GM18951 (cell line): ENCODE data around the gene GALNT9.
"Not testable (repeated sequence)": the region's sequence is repeated elsewhere in the genome, so short reads cannot be mapped to it uniquely, and the experiment has no call there.

Source experiments
- POLR2A ChIP-seq: IDR thresholded peaks from 4 replicates; pipeline ENCODE4 v1.6.1; 2011; ENCODE audit warnings: mild to moderate bottlenecking; ENCODE audit not compliant: insufficient read length, insufficient read depth; ENCODE audit errors: extremely low read depth
- in situ Hi-C: fragments of 300-500 bp; cut with MboI; formaldehyde crosslinking; loops from one replicate; pipeline ENCODE4 v1.12.0; 2022; ENCODE audit warnings: low sequenced_read_pairs, mixed read lengths, inconsistent platforms; ENCODE audit not compliant: unreplicated experiment

The GALNT9 gene

DNA sequence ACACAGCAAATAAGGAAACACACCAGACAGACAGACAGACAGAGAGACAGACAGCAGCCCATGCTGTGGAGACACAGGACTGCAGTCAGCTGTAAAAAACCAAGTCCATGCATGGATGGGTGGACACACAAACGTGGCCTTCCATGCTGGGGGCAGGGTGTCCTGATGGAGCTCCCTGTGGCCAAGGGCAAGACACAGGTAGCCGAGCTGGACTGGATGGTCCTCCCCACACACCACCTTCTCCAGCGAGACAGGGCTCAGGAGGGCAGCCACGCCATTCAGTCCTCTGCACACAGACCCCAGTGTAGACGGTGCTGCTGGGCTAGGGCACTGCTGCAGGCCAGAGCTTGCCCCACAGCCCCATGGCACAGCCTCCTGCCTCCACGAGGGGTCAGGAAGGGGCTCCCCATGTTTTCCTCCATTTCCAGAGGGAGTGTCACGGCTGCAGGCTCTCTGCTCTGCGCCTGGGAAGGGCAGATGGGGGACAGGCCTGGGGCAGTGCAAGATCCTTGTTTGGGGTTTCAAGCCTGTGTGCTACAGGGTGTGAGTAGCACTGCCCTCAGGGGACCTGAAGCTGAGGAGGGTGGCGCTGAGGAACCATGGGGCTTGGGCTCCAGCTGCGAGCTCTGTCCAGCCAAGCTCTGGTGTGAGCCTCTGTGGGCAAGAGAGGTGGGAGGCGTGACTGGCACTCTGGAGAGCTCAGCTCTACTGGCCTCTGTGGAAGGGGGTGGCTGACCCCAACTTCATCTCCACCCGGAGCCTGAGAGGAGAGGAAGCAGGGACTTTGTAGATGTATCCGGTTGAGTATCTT lies 67.9 kb downstream of the GALNT9 start:
- in situ Hi-C loops = no loop called here
- TF ChIP-seq POLR2A = no peak

DNA sequence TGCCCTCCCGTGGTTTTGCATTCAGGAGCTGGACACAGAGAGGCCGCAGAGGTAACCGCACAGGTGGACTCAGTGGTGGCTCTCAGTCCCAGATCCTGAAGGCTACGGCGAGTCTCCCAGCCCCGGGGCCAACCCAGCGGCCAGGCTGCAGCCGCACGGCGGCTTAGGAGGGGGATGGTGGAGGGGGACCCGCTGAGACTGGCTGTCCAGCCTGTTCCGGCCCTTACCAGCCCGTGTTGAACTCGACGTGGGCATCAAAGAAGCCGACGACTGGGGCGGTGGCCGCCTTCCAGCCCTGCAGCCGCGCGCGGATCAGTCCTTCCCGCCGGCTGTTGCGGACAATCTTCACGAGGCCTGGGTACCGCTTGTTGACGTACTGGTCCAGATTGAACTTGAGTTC lies 68.7 kb downstream of the GALNT9 start:
- in situ Hi-C loops = no loop called here
- TF ChIP-seq POLR2A = no peak

DNA sequence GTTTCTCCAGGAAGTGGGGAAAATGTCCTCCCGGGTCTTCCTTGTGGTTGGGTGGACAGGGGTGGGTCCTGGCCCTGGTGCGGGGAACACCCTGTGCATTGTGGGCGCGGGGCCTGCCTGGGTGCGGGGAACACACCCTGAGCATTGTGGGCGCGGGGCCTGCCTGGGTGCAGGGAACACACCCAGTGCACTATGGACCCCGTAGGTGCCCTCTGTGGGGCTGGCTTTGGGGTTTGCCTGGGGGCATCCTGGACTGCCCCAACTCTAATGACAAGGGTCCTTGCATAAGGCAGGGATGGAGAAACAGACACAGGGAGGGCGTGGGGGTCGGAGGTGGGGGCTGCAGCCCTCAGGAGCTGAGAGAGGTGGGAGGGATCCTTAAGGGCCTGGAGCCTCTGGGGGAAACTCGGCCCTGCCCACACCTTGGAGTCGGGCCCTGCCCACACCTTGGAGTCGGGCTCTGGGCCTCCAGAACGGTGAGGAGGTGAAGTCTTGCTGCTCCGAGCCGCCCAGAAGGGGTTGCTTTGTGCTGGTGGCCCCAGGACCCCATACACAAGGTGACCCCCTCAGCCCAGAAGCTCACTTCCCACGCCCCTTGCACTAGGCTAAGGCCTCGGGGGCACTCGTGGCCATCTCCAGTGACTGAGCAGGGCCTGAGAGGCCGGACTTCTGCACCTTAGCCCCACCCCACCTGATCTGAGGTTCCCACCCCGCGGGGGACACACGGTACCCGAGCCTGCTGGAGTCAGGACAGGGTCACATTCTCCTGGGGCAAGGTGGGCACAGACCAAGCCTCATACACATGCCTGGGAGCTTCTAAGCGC lies 69.3 kb downstream of the GALNT9 start:
- no peak for TF ChIP-seq POLR2A
- in situ Hi-C loops = no loop called here

DNA sequence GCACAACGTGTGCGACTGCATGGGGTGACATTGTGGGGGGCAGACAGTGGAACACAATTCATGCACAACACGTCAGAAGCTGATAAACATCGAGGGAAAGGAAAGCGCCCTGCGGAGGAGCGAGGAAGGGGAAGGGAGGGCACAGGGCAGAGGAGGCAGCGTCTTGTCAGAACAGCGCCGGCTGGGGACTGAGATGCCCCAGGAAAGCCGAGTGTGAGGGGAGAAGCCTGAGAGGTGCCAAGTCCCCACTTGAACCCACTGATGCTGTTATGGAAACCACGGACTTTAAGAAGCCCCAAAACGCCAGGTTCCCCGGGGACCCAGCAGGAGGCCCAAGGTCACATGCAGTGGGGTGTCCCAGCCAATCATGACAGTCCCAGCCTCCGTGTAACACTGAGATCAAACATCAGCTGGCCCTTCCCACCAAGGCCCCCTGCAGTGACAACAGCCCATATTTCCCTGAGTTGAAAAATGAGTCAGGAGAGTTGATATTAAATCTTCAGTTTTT lies 70.0 kb downstream of the GALNT9 start:
- in situ Hi-C loops = no loop called here
- no peak for TF ChIP-seq POLR2A

DNA sequence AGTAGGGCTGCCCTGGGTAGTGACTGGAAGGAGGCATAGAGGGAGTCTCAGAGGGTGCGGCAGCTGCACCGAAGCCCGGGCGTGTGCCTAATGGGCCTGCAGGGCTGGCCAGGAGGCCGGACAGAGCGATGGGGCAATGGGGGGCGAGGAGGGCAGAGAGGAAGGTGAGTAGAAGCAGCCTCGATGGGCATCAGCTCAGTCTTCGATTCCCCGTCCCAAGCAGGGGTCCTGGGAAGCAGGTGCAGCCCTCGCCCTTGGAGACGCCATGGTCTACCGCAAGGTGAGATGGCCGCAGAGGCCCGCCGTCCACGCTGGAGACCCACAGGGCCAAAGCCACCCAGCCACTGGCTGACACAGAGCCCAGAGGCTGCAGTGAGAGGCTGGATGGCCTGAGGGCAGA lies 70.8 kb downstream of the GALNT9 start:
- TF ChIP-seq POLR2A = no peak
- in situ Hi-C loops = no loop called here

DNA sequence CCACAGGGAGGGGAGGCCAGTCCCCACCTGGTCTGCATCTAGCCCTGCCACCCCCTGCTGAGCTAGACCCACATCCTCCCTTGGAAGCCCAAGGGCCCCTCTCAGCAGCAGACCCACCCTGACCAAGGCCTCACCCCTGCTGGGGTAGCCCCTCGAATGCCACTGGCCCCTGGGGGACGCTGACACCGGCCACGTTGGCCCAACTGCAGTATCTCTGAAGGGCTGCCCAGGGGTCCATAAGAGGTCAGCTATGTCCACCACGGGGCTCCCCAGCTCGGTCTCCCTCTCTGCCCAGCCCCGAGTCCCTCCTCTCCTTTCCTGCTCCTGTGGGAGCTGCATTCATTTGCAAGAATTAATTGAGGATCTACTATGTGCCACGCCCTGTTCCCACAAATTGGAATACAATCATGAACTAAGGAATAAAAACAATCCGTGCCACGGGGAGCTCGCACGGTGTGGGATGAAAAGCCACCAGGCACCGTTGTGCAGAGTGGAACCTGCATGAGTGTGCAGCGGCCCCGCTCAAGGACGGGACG lies 71.4 kb downstream of the GALNT9 start:
- in situ Hi-C loops = no loop called here
- no peak for TF ChIP-seq POLR2A

DNA sequence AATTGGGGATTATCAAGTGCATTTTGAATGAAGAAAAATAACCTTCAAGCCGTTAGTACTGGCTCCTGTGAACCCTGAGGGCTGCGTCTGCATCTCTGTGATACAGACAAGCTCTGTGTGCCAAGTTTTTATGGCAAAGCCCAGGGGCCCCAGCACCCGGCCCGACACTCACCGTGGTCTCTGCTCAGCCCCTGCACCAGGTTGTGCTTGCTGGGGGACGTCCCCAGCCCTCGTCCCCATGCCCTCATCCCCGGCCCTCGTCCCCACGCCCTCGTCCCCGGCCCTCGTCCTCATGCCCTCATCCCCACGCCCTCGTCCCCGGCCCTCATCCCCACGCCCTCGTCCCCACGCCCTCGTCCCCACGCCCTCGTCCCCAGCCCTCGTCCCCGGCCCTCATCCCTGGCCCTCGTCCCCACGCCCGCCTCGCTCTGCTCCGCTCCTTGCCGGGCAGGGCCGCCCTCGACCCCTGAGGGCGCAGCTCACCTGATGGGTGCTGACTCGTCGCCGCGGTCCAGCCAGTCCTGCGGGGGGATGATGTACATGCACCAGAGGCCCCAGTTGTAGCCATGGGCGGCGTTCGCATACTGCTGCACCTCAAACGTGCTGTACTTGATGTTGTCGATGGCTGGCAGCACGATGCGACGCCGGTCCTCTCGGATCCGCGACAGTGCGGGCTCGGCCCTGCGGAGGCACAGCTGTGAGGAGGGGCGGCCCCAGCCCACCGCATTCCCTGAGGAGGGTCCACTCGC lies 72.0 kb downstream of the GALNT9 start:
- in situ Hi-C loops = no loop called here
- TF ChIP-seq POLR2A = no peak

DNA sequence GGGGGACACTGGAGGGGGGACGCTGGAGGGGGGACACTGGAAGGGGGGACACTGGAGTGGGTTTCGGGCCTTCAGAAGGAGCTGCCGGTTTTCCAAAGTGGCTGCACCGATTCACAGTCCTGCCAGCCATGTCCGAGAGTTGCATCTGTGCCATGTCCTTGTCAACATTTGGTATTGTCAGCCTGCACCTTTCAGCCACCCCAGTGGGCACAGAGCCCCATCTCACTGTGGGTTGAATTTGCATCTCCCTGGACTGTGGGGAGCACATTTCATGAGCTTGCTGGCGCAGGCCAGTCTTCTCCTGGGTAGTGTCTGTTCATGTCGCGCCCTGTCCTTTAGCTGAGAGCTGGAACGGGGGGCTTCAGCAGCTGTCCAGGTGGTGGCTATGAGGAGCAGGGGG lies 72.7 kb downstream of the GALNT9 start:
- in situ Hi-C loops = no loop called here
- TF ChIP-seq POLR2A = no peak

DNA sequence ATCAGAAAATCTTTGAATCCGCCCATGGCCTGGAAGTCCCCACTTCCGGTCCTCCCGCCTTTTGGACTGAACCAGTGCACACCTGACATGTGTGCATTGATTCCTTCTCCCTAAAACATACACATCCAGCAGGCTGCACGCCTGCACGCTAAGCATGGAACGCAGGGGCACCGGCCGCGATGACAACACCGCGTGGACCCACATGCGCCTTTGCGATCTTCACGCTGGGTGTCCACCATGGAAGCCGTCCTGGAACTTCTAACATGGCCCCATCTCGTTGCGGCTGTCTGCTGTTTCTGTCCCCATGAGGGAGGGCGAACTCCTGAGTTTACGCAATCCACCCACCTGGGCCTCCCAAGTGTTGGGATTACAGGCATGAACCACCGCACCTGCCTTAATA lies 73.7 kb downstream of the GALNT9 start:
- in situ Hi-C loops = no loop called here
- TF ChIP-seq POLR2A = no peak

DNA sequence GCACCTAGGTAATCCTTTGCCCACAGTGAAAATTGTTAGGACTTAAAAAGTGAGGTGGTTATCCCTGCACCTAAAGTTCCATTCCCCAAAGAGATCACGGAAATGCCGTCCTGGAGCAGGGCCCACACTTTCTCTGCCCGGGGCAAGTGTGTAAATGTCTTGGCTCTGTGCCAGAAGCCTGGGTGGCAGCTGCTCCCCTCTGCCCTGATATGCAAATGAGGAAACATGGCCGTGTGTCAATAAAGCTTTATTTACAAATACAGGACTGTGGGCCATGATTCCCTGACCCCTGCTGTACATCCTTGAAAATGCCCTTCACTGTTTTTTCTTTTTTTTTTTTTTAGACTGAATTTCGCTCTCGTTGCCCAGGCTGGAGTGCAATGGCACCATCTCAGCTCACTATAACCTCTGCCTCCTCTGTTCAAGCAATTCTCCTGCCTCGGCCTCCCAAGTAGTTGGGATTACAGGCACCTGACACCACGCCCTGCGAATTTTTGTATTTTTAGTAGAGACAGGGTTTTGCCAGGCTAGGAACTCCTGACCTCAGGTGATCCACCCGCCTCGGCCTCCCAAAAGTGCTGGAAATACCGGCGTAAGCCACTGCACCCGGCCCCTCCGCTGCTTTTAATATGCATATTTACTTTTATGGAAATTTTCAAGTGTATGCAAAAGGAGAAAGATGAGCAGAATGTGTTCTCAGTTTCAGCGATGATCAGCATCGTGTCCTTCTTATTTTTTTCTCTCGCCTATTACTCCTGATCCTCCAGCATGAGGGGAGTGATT lies 75.5 kb downstream of the GALNT9 start:
- TF ChIP-seq POLR2A = no peak
- in situ Hi-C loops = no loop called here

DNA sequence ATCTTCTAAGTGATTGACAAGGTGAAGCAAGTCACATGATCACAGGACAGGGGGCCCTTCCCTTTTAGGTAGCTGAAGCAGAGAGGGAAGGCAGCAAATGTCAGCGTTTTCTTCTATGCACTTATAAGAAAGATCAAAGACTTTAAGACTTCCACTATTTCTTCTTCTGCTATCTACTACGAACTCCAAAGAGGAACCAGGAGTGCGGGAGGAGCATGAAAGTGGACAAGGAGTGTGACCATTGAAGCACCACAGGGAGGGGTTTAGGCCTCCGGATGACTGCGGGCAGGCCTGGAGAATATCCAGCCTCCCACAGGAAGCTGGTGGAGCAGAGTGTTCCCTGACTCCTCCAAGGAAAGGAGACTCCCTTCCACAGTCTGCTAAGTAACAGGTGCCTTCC lies 76.4 kb downstream of the GALNT9 start:
- in situ Hi-C loops = not testable (repeated sequence)

DNA sequence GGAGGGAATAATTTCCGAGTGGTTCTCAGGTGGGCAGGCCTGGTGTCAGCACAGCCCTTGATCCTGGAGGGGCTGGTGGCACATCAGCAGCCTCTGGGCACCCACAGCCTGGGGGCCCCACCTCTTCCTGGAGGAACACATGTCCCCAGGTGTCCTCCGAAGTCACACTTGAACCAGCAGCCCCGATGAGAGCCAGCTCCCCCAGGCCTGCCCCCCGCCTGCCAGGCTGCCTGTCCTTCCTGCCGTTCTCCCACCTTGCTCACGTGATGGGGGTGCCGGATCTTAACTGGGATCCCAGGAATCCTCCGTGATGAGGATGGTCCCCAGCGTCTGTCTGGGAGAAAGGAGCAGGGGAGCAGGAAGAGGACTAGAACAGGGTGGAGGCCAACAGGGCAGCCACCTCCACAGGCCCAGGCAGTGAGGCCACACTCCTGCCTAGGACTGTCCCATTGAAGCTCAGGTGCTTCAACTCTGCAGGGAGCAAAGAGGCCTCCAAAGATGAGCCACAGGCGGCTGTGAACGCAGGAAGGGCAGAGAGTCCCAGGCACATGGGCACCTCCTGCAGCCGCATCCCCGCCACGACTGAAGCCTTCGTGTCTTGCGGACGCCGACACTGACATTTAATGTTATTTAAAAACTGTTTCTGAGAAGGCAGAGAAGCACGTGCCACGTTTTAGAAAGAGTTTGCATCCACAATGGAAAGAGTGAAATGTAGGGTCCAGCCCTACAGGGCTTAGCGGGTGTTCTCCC lies 77.5 kb downstream of the GALNT9 start:
- TF ChIP-seq POLR2A = no peak
- in situ Hi-C loops = no loop called here
